ENCODE data around the gene NOTUM. TPM values are rescaled to one million over a fixed set of nuclear protein-coding genes. Genes with fewer than 3 reads are reported as not detected.

Gene NOTUM
- polyA plus RNA-seq, 3 donors = not detected

DNA sequence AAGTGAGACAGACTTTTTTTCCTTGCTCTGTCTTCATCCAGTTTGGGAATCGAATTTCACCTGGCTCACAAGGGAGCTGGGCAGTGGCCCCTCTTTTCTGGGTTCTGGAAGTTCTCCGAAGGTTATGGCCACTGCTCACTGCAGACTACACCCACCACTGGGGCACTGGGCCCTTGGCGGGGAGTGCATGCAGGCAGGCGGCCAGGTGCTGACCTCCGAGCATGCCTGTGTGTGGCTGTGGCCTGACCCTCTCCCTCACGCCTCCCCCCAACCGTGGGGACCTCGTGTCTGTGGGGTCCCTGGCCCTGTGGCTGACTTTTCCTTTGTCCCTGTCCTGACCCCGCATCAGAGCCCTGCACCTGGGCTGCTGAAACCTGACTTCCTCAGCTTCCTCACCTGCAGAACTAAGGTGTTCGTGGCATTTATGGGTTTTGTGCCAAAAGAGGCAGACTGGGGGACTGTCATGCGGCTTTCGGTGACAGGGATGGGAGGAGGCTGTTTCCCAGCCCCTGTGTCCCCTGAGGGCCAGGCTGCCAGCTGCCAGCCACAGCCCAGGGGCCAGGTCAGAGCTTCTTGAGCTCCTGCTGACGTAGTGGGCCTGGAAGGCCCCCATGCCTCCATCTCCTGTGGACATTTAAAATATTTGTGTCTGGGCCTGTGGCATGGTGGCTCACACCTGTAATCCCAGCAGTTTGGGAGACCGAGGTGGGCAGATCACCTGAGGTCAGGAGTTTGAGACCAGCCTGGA is 37.9 kb upstream of the NOTUM start:
- no peak overlapping the region for H3K4me2 ChIP-seq (replicated peaks; ENCODE audit: extremely low read depth, low read length, poor library complexity, severe bottlenecking)
- no peaks in the 10 kb centered on the region for H3K9me3 ChIP-seq (replicated peaks in 1 of 2; ENCODE audit: control insufficient read depth in 1 of 2, insufficient read depth in 1 of 2, low read length in 2 of 2)
- H3K9ac ChIP-seq (ENCODE audit: insufficient read depth, low read length, poor library complexity, severe bottlenecking) = no peak overlapping the region
- H3K27ac ChIP-seq (ENCODE audit: low read depth in 1 of 2, low read length in 2 of 2) = no peak overlapping the region
- peaks cover 13 to 43% of the 10 kb centered on the region in 2 donors for H3K36me3 Mint-ChIP-seq
- no peaks in the 10 kb centered on the region for H3K4me1 Mint-ChIP-seq
- 92% methylated on average over 10 of the region's 14 CpGs for WGBS (ENCODE audit: insufficient coverage)
- H4K20me1 ChIP-seq (ENCODE audit: insufficient read depth, low read length) = no peaks in the 10 kb centered on the region
- intact Hi-C loops (cut with micrococcal nuclease) = no loop called here
- peaks cover 0 to 2% (median 0%) of the 10 kb centered on the region in 7 donors for H3K9me3 Mint-ChIP-seq
- H3K4me3 ChIP-seq (replicated peaks in 1 of 3; ENCODE audit: low read depth in 2 of 3, low read length in 3 of 3) = no peak overlapping the region
- H3K36me3 ChIP-seq (replicated peaks in 1 of 2; ENCODE audit: control insufficient read depth in 1 of 2, insufficient read depth in 2 of 2, low read length in 2 of 2) = peaks cover 14 to 25% of the 10 kb centered on the region in 2 donors
- H3K27me3 Mint-ChIP-seq (ENCODE audit: low read depth in 3 of 3) = no peaks in the 10 kb centered on the region
- H3K4me3 Mint-ChIP-seq = no peak overlapping the region
- no peaks in the 10 kb centered on the region for H3K27me3 ChIP-seq (ENCODE audit: control insufficient read depth in 2 of 2, insufficient read depth in 2 of 2, low read length in 2 of 2)
- H3K79me2 ChIP-seq (ENCODE audit: insufficient read depth, low read length) = no peaks in the 10 kb centered on the region
- no peak overlapping the region for H3K27ac Mint-ChIP-seq
- TF ChIP-seq, protein P1, sequence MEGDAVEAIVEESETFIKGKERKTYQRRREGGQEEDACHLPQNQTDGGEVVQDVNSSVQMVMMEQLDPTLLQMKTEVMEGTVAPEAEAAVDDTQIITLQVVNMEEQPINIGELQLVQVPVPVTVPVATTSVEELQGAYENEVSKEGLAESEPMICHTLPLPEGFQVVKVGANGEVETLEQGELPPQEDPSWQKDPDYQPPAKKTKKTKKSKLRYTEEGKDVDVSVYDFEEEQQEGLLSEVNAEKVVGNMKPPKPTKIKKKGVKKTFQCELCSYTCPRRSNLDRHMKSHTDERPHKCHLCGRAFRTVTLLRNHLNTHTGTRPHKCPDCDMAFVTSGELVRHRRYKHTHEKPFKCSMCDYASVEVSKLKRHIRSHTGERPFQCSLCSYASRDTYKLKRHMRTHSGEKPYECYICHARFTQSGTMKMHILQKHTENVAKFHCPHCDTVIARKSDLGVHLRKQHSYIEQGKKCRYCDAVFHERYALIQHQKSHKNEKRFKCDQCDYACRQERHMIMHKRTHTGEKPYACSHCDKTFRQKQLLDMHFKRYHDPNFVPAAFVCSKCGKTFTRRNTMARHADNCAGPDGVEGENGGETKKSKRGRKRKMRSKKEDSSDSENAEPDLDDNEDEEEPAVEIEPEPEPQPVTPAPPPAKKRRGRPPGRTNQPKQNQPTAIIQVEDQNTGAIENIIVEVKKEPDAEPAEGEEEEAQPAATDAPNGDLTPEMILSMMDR (IDR thresholded peaks at IDR 0.05) = no peak
- no peaks in the 10 kb centered on the region for H3K4me1 ChIP-seq (ENCODE audit: control insufficient read depth in 1 of 2, insufficient read depth in 2 of 2, low read length in 2 of 2)
- no peak overlapping the region for H2AFZ ChIP-seq (ENCODE audit: insufficient read depth, low read depth, low read length, poor library complexity, severe bottlenecking)
- no peak for DNase-seq

GRCh38 chr17:81998212-81998611 is 37.2 kb upstream of the NOTUM start:
- H3K27me3 Mint-ChIP-seq (ENCODE audit: low read depth in 3 of 3) = no peaks in the 10 kb centered on the region
- H3K9me3 Mint-ChIP-seq = peaks cover 0 to 2% (median 0%) of the 10 kb centered on the region in 7 donors
- Histone ChIP-seq H3K36me3 (replicated peaks in 1 of 2; ENCODE audit: control insufficient read depth in 1 of 2, insufficient read depth in 2 of 2, low read length in 2 of 2) (peaks cover 14 to 30% of the 10 kb centered on the region in 2 donors), H3K4me1 (ENCODE audit: control insufficient read depth in 1 of 2, insufficient read depth in 2 of 2, low read length in 2 of 2) (no peaks in the 10 kb centered on the region), H2AFZ (ENCODE audit: insufficient read depth, low read depth, low read length, poor library complexity, severe bottlenecking) (no peak overlapping the region), H3K27ac (ENCODE audit: low read depth in 1 of 2, low read length in 2 of 2) (no peak overlapping the region), H3K9ac (ENCODE audit: insufficient read depth, low read length, poor library complexity, severe bottlenecking) (no peak overlapping the region), H3K9me3 (replicated peaks in 1 of 2; ENCODE audit: control insufficient read depth in 1 of 2, insufficient read depth in 1 of 2, low read length in 2 of 2) (no peaks in the 10 kb centered on the region), H3K4me3 (replicated peaks in 1 of 3; ENCODE audit: low read depth in 2 of 3, low read length in 3 of 3) (no peak overlapping the region), H3K27me3 (ENCODE audit: control insufficient read depth in 2 of 2, insufficient read depth in 2 of 2, low read length in 2 of 2) (no peaks in the 10 kb centered on the region), H4K20me1 (ENCODE audit: insufficient read depth, low read length) (no peaks in the 10 kb centered on the region), H3K4me2 (replicated peaks; ENCODE audit: extremely low read depth, low read length, poor library complexity, severe bottlenecking) (no peak overlapping the region), H3K79me2 (ENCODE audit: insufficient read depth, low read length) (no peaks in the 10 kb centered on the region)
- H3K4me3 Mint-ChIP-seq = no peak overlapping the region
- peak overlapping the region in 1 of 7 donors; percentile 75 for H3K27ac Mint-ChIP-seq
- H3K36me3 Mint-ChIP-seq = peaks cover 16 to 49% of the 10 kb centered on the region in 2 donors
- H3K4me1 Mint-ChIP-seq = no peaks in the 10 kb centered on the region
- 100% methylated on average over 1 of the region's 7 CpGs for WGBS (ENCODE audit: insufficient coverage)
- DNase-seq = no peak
- TF ChIP-seq, protein P1 (IDR thresholded peaks at IDR 0.05) = no peak
- intact Hi-C loops (cut with micrococcal nuclease) = no loop called here

Measured in CD14-positive monocyte (primary cell).